NCI-H1092 treated with DMSO at 0.1 percent for 48 hours (cell line): ENCODE data around the gene TCEAL4.

Experiments
- DNase-seq: peaks from one replicate; lab custom pipeline; 2025; lab: John Stamatoyannopoulos, UW

TCEAL4 gene

DNA sequence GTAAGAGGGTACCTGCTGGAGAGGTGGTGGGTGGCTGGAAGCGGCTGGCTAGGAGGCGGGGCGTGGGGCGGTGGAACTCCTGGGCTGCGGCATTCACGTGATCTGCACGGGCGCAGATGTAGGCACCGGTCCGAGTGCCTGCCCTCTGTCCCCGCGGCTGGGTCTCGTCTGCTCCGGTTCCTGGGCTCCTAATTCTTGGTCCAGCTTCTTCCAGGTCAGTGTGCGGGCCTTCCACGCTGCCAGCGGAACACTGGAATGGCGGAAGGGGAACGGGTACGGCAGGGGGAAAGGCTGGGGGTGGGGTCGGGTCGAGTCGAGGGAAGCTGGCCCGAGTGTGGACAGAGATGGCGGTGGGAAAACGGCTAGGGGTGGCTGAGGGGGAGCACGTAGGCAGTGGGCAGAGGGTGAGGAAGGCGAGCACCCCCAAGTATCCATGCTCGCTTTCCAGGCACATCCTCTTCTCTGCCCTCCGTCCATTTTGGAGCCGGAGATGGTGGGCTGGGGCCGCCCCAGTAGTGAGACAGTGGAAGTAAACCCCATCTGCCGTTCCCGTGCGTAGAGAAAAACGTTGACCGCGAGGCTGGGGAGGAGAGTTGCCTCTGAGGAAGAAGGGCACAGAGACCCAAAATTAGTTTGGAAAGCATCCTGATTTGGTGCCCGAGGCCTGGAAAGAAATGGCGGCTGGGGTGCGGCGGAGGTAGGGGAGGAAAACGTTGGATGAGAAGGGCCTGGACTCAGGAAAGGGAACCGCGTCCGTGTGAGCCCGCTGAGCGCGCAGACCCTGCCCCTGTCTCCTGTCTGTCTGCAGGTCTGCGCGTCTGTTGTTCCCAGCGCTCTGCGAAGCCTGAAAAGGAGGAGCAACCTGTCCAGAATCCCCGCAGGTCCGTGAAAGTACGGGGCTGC, at the start of gene TCEAL4:
Gene TCEAL4, plus strand, starts transcription at position 105 of the 903 bp plus-strand sequence. CDS start 1,161 bp downstream, outside the sequence.
- DNase-seq, result peak; percentile 72

DNA sequence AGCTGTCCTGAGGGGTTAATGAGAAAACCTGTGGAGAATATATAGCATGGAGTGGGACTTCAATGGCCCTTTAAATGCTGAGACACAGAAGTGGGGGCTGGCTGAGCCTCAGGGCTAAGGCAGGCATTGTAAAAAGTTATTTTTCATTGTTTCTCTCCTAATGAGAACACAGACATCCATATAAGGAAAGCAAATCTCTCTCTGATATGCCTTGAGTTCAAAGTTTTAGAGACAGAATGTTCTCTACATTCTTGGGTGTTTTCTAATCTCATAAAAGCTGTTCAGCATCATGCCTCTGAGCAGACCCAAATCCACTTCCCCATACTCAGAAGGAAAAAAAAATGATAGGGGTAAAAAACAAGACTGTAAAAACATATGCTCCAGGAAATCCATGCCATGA, 49.2 kb upstream of the TCEAL4 start:
- DNase-seq, result no peak

DNA sequence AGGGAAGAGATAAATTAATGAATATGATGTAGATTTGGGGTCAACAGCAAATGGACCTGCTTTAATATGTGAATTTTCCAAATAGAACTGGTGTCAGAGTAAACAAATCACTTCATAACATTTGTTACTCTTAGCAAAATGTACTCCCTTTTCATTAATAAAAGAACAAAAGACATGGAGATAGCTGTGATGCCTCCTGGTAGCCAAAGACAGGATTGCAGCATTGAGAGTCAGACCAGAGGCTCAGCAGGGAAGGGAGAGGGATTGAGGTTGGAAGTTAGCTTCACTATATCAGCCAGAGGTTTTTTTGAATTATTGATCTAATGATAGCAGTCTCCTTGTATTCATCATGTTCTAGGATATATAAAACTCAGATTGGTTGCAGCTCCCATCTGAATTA, 48.6 kb upstream of the TCEAL4 start:
- DNase-seq, result no peak

DNA sequence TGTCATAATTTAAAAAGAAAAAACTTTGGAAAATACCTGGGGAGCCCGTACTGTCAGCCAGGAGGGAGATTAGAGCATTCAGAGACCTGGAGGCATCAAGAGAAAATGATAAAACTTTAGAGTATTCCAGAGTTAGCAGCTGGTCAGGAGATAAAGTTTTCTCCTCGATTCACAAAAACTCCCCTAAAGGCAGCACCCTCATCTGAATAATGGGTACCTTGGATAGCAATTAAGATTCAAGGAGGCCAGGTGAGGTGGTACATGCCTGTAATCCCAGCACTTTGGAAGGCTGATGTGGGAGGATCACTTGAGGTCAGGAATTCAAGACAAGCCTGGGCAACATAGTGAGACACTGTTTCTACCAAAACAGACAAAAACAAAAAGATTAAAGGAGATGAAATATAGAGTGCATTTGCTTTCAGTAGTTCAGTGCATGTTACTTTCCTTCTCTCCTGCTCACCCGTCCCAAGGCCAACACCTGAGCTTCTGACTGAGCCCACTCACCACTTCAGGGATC, 47.4 kb upstream of the TCEAL4 start:
- no peak for DNase-seq

DNA sequence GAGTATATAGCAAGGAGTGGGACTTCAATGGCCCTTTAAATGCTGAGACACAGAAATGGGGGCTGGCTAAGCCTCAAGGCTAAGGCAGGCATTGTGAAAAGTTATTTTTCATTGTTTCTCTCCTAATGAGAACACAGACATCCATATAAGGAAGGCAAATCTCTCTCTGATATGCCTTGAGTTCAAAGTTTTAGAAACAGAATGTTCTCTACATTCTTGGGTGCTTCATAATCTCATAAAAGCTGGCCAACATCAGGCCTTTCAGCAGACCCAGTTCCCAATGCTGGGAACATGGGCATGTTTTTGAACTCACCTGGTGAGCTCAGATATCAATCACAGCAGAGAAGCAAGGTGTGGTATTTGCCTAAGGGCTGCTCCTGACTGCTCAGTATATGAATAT, 46.6 kb upstream of the TCEAL4 start:
- DNase-seq, result no peak

DNA sequence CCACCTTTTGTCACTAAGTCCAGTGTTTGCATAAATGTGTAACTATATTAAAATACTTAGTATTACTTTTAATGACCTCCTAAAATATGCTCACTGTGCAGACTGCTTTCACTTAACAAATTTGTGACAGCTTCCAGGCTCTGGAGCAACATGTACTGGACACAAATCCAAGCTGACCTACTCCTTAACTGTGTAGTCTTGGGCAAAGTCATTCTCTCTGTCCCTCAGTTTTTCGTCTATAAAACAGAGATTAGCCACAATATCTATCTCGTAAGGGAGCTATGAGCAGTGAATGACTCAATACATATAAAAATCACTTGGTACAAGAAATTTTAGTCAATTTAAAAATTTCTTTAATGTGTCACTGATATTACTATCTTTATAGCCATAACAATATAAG, 45.6 kb upstream of the TCEAL4 start:
- DNase-seq, result no peak

DNA sequence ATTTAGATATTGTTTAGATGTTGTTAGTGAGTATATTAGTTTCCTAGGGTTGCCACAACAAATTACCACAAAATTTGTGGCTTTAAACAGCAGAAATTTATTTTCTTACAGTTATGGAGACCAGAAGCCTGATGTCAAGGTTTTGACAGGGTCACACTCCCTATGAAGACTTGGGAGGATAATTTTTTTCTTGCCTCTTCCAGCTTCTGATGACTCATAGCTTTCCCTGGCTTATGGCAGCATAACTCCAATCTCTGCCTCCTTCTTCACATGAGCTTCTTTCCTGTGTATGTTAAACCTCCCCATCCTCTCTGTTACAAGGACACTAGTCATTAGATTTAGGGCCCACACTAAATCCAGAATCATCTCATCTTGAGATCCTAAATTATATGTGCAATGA, 45.2 kb upstream of the TCEAL4 start:
- DNase-seq, result no peak

DNA sequence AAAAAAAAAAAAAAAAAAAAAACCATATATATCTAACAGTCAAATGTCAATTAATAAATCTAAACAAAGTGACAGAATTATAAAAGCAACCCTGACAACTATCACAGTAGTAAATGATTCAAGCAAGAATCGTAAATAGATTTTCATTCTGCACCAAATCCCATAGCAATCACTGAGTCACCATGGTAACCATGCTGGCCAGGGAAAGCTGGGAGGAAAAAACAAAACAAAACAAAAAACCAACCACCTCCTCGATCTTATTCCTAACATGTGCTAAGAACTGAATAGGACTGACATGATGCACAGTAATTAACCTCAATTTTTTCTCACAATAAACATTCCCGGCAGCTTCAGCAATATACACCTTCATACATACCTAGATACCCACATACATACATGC, 35.4 kb upstream of the TCEAL4 start:
- DNase-seq, result no peak

DNA sequence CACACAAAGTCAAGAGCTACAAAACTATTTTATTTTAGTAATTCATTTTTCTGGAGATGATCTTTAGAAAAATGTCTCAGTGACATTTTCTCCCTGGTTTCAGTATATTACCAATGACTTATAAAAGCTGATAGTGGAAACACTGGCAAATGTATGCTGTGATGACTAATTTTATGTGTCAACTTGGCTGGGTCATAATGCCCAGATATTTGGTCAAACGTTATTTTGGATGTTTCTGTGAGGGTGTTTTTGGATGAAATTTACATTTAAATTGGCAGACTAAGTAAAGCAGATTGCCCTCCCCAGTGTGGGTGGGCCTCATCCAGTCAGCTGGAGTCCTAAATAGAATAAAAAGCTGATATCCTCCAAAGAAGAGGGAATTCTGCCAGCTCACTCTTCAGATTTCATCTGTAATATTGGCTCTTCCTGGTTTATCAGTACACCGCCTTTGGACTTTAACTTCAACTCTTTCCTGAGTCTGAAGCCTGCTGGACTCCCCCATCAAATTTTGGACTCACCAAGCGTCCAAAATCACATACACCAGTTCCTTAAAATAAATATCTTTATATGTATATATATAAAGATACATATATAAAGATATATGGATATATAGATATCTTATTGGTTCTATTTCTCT, 34.8 kb upstream of the TCEAL4 start:
- DNase-seq, result no peak

DNA sequence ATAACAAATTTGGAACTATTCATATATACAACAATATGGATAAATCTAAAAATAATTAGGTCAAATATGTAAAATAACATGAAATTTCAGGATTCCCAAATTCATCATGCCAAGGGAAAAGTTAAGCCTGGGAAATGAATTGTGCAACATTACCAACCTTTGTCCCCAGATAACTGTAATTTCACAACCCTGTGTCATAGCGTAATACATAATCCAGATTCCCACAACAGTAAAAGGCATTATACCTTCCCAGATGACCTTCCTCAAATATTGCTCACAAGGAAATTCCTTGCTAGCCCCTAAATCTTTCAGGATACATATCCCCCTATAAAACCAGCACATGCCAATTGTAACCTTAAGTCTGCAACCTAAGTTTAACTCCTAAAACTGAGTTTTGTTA, 33.1 kb upstream of the TCEAL4 start:
- no peak for DNase-seq

DNA sequence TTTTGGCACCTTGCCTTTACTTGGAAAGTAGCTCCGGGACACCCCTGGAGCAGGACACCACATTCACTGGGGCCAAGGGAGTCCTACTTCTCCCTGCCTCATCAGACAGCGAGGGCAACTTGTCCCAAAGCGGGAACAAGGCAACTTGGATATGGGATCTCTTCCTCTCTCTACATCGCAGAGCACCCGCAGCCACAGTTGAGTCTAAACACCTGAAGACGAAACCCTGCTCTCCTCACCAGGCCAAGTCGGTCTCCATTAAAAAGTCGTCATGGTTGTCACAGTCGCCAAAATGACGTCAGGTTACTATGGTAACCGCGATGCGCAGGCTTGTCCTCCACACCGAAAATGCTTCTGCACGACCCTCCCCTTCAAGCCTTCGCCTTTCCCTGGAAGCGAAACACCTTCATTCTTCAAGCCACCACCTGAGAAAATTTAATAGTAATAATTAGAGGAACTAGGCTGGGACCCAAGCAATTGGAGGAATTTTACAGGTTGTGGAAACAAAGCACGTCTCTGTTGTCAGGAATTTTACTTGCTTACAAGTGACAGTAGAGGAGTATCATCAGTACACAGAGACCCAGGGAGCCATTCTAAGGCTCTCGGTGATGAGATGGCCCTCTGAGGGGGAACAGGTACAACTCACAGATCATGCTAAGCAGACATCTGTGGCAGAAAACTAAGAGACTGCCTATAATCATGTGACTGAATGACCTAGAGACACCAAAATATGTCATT, 30.5 kb upstream of the TCEAL4 start:
- DNase-seq, result no peak

DNA sequence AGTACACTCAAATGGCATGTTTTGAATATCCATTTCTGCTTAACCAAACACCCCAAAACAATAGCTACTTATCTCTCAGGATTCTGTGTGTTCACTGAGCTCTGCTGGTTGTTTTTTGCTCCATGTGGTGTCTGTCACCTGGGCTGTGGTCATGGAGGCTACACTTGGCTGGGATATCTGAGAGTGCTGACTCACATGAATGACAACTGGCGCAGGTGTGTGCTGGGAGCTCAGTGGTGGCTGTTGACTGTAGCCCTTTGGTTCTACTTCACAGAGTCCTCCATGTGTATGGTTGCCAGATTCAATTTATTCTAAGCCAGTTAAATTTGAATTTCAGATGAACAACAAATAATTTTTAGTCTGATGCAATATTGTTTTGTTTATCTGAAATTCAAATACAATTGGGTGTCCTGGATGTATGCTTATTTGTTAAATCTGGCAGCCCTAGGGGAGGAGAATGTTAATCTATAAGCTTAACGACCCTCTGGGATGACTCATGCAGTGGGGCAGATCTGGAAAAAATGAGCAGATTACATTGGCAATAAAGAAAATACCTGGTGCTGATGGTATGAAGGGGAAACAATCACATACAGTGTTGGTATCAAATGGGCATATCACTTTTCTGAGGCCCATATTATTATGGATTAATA, 28.2 kb upstream of the TCEAL4 start:
- DNase-seq, result no peak

DNA sequence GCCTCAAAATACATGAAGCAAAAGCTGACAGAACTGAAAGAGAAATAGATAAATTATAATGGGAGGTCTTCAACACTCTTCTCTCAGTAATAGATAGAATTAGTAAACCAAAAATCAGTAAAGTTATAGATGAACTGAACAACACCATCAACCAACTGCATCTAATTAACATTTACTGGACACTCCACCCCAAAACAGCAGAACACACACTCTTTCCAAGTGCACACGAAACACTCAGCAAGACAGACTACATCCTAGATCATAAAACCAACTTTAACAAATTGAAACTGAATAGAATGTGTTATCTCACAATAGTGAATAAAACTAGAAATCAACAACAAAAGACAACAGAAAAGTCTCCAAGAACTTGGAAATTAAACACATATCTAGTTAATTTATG, 25.1 kb upstream of the TCEAL4 start:
- DNase-seq, result no peak

DNA sequence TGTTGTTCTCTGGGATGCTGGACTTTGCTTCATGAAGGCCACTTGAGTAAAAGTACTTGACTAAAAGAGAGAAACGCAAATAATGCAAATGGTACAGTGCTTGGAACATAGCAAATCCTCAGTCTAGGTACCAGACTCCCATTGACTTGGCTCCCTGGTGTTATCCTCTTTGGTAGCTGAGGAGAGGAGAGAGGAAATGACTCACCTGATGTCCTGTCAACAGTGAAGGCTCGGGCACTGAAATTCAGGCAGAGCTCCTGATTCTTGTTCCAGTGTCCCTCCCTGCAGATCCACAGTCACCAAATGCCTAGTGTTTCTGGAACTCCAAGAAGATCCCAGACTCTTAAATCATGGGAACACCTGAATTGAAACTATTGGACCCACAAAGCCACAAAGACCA, 22.5 kb upstream of the TCEAL4 start:
- DNase-seq, result no peak

DNA sequence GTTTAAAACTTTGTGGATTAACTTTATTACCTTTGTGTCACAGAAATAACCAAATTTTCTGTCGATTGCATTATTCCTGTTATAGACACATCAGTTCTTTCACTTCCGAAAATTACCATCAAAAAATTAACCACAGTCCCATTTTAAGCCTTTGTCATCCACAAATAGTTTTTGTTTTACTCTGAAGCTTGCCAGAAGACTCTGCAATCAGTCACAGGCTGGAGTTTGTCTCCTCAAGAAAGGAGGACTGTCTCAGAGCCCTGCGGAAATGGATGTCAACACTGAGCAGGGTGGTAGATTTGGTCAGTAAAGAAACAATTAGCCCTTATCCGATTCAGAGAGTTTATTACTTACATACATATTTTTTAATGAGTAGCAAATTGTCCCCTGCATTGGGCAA, 20.1 kb upstream of the TCEAL4 start:
- no peak for DNase-seq

DNA sequence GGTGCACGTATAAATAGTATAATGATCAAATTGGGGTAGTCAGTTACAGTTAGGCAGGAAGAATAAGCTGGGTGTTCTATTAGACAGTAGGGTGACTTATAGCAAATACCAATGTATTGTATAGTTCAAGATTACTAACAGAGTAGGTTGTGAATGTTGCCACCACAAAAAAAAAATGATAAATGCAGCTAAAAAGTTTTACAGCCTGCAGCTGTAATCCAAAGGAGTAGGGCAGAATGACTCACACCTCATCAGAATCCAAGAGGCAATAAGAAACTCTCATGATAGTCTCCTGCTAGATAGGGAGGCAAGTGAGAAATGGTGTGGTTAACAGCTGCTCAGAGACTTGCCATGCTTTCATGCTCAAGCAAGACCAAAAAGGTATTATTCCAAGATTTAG, 19.6 kb upstream of the TCEAL4 start:
- no peak for DNase-seq

DNA sequence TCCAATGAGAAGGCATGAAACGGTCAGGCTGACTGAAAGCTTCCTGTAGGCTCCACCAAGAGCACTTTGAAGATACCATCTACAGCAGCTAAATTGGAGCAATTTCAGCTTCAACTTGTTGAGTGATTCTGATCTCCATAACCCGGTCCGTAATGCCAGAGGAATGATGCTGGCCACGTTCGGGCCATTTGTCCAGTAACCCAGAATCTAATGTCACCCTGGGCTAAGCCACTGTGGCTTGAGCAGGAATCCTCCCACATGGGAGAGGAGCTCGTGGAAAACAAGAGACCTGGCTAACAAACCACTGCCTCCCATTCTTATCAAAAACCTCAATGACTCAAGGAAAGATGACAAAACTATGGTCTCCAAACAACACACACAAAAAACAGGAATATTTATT, 14.2 kb upstream of the TCEAL4 start:
- no peak for DNase-seq

DNA sequence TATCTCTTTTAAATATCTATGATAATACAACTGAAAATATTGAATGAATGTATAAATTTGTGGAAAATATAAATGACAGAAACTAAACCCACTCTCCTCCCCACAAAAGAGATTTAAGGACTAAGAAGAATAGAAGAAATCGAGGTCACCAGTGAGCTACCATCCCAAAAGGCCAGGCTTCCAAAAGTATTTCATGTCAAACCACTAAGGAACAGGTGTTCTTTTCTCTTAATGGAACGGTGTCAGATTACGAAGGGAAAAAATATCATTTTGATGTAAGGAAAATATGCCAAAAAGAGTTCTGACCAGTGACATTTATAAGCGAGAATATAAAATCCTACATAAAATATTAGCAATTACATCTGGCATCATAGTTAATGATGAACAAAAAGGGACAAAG, 13.6 kb upstream of the TCEAL4 start:
- no peak for DNase-seq

DNA sequence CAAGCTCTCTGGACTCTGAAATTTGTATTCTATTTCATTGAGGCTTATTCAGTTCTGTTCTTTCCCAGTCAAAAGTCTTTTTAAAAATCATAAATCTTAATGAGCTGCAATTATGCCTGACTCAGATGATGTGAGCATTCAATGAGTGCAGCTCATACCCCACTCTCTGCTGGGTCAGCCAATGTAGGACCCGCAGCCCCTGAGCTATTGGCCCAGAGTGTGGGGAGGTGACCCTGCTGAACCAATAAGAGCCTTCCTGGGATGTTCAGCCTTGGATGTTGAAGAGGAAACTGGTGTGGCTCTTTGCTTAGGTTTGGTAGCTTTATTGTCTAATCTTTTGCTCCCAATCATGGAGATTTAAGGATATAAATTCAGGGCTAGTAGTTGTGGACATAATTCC, 12.1 kb upstream of the TCEAL4 start:
- DNase-seq, result no peak

DNA sequence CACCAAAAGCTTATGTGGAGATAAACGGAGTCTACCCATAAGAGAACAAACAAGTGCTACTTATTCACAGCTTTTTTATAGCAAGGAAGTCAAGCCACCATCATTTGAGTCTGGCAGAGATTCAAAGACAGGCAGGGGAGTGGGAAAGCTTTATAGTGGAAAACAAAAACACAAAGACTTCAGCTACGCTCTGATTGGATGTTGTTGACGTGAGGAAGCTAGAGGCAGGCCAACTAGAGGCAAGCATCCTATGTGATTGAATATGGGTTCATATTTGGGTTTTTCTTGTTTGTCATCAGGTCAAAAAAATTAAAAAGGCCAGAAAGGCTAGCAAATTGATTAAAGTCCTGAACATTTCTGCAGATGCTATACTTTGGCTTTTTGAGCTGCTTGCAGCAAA, 719 bp upstream of the TCEAL4 start:
- DNase-seq, result peak; percentile 17

DNA sequence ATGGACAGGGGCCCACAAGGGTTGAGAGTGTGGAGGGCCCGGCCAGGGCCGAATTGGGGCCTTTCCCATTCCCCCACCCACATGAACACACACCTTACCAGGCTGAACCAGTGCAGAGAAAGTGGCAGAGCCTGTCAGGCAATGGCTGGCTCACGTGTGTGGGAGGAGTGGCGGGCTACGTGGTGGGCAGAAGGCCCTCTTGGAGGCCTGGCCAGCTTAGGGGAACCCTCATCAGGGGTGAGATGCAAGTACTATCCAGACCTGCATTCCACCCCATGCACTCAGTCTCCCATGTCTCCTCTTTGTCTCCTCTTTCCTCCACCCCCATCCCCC, 965 bp downstream of the TCEAL4 start:
- DNase-seq, result no peak

DNA sequence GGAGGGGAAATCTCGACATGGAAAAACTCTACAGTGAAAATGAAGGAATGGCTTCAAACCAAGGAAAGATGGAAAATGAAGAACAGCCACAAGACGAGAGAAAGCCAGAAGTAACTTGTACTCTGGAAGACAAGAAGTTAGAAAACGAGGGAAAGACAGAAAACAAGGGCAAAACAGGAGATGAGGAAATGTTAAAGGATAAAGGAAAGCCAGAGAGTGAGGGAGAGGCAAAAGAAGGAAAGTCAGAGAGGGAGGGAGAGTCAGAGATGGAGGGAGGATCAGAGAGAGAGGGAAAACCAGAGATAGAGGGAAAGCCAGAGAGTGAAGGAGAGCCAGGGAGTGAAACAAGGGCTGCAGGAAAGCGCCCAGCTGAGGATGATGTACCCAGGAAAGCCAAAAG, 1.3 kb downstream of the TCEAL4 start:
- DNase-seq, result no peak
